GM19324 (cell line): ENCODE measurements around the gene CALN1.
"Not testable (repeated sequence)": the region's sequence is repeated elsewhere in the genome, so short reads cannot be mapped to it uniquely, and the experiment has no call there.

Experiments
- ATAC-seq: cut with Tn5 transposase; IDR thresholded peaks from one replicate; pipeline ENCODE4 v1.9.1; 2021; ENCODE audit warnings: mild to moderate bottlenecking, moderate library complexity; ENCODE audit not compliant: unreplicated experiment, low FRiP score

CALN1 gene

DNA sequence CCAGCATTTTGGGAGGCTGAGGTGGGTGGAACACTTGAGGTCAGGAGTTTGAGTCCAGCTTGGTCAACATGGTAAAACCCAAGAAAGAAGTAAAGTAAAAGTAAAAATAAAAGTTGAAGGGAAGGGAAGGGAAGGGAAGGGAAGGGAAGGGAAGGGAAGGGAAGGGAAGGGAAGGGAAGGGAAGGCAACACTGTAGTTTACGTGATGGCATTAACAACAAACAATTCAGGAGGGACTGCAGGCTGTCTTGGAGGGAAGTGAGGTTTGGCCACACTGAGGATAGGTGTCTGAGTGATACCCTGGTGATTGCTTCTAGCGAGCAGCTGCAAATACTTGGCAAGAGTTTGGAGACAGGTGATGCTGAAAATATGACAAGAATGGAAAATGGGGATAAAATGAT lies 298.0 kb downstream of the CALN1 start:
- no peak for ATAC-seq

DNA sequence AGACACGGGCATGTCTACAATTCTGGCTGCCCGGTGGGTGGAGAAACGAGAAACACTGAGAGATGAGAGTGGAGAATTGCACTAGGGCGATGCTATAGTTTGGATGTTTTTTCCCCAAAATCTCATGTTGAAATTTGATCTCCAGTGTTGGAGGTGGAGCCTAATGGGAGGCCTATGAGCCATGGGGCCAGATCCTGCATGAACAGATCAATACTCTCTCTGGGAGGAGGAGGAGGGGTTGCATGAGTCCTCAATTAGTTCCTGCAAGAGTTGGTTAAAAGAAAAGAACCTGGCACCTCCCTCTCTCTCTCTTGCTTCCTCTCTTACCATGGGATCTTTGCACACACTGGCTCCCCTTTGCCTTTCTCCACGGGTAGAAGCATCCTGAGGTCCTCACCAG lies 299.1 kb downstream of the CALN1 start:
- no peak for ATAC-seq

DNA sequence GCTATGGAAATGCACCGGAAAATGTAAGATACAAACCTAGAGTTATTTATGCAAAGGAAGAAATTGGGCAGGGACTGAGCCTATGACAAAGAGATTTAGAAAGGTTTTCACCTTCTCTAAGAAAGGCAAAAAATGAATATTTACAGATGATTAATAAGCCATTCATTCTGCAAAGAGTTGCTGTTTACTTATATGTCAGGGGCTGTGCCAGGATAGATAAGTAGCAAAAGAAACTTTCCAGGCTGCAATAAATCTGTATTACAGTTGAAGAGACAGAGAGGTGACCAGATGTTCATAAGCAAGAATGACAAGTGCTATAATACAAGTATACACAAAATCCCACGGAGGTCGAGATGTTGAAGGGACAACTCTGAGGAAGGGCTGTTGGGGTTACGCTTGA lies 299.6 kb downstream of the CALN1 start:
- ATAC-seq, result no peak

DNA sequence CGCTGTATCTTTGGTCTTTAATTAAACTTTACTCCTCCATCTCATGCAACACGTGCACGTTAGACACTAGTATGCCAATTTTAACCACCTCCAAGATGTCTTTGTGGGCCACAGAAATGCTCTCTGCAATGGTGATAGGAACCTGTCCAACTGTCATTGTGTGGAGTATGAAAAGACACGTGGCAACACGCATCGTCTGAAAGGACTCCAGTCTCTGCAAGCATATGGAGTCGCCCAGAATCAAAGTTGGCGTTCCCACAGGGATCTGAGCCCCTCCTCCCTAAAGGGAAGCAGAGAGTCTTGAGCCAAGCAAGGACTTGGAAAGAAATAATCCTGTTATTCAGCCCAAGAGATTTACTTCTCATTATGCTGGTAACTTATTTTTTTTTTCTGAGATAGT lies 301.1 kb downstream of the CALN1 start:
- no peak for ATAC-seq

DNA sequence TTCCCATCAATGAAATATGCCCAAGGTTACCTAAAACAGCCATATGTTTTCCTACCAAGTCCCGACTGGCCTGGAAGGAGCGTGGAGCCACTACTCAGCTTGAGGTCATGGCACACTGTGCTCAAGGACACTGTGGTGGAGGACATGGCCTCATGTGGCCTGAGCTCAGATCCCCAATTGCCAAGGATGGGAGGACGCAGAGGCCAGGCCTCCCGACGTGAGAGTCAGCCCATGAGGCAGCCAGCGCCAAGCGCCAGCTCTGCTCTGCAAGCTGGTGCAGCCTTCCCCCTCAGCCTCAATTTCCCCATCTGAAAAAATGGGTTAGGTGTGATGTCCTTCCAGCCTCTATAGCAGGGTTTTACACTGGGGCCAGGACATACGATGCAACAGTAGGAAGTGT lies 302.6 kb downstream of the CALN1 start:
- ATAC-seq, result no peak

- ATAC-seq, result no peak
These were observed 305.7 kb downstream of the CALN1 start for GRCh38 chr7:72106405-72106804.

DNA sequence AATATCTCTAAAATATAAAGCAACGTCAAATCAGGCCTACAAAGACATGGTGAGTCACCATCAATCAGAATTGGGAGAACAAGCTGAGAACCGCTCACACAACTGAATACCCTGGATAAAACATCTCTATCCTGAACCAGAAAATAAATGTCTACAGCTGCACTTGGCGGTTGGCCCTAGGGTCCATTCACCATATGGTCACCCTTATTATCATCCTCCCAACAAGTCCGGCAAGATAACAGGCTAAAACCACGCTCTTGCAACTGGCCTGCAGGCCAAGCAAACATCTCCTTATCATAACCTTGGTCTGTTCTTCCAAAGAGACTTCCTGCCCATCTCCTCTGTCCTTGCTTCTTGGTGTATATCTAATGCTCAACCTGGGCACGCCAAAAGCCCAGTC lies 310.7 kb downstream of the CALN1 start:
- ATAC-seq, result no peak

GRCh38 chr7:72099784-72100183 lies 312.4 kb downstream of the CALN1 start:
- ATAC-seq, result no peak

- no peak for ATAC-seq
These were observed 313.1 kb downstream of the CALN1 start for GRCh38 chr7:72098807-72099580.

DNA sequence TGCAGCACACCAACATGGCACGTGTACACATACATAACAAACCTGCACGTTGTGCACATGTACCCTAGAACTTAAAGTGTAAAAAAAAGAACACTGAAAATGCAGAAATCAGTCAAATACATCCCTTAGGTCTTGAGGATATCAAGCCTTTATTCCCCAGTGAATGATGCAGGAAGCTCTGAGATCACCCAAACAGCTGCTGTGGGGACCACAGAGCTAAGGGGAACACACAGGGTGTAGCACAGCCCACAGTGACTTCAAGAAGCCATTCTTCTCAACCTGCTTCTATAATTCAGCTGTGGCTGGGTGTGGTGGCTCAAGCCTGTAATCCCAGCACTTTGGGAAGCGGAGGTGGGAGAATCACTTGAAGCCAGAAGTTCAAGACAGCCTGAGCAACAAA lies 314.9 kb downstream of the CALN1 start:
- no peak for ATAC-seq

DNA sequence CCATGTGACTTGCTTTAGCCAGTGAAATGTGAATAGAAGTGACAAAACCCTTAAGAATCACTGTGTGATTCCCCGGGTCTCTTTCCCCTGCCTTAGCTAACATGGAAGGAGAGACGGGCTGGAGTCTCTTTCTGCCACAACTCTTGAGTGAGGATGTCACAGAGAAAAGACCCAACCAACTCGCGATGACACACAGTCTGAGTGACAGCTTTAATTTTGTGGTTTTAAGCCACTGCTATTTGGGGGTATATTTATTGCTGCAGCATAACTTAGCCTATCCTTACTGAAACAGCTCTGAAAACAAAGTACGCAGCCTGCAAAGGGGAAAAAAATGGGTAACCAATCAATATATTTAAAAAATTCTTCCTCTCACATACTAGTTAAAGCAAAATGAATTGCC lies 319.4 kb downstream of the CALN1 start:
- ATAC-seq, result no peak

DNA sequence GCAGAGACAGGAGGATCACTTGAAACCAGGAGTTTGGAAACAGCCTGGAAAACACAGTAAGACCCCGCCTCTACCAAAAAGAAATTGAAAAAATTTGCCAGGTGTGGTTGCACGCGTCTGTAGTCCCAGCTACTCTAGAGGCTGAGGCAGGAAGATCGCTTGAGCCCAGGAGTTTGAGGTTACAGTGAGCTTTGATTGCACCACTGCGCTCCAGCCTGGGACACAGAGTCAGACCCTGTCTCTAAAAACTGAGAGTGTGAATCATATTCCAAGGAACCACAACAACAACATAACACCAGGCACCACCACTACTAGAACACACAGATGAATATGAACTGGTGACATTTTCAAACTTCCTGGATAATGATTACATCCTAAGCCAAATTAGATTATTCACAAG lies 324.2 kb downstream of the CALN1 start:
- ATAC-seq, result no peak

DNA sequence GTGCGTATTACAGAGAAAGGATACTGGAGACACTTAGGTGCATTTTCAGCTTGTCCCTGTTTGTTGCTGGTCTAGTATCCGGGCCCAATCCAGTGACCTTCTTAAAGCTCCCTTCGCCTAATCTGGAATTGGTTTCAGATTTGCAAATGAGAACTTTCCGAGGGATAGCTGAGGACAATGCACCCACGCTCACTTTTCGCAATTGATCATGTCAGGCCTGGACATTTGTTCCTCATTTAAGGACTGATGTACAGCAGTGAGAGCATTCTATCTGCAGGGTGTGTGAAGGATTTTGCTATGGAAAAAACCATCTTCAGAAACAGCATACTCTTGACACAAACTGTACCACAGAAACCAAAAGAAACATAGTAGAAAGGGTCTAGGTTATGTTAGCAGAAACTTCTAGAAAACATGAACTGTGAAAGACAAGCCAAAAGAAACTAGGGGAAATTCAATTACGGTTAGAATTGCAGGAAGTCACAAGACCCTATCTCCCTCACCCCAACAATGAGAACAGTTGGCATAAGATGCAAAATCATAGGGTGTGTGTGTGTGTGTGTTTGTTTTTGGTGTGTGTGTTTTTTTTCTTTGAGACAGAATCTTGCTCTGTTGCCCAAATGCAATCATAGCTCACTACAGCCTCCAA lies 331.1 kb downstream of the CALN1 start:
- ATAC-seq, result no peak

GRCh38 chr7:72080341-72080766 lies 331.8 kb downstream of the CALN1 start:
- no peak for ATAC-seq

- no peak for ATAC-seq
These were observed 333.3 kb downstream of the CALN1 start for GRCh38 chr7:72078856-72079255.

GRCh38 chr7:72078301-72078700 lies 333.8 kb downstream of the CALN1 start:
- no peak for ATAC-seq

DNA sequence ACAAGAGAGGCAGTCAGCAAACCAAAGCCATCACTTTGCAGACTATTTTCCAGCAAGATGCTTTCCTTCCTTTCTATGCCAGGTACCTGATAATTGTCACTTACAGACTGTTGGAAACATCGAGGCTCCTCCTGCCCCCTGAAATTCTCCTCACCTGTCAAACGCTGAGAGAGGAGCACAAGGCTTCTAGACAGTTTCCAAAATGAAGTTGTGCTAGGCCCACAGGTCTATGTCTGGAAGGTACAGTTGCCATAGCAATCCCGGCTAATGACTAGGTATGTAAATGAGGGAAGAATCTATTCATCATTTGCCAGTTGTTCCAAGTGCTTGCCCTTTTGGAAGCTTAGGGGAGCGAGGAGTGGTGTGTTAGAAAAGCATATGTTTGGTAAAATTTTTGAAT lies 334.4 kb downstream of the CALN1 start:
- no peak for ATAC-seq

GRCh38 chr7:72072901-72073300 lies 339.2 kb downstream of the CALN1 start:
- no peak for ATAC-seq

DNA sequence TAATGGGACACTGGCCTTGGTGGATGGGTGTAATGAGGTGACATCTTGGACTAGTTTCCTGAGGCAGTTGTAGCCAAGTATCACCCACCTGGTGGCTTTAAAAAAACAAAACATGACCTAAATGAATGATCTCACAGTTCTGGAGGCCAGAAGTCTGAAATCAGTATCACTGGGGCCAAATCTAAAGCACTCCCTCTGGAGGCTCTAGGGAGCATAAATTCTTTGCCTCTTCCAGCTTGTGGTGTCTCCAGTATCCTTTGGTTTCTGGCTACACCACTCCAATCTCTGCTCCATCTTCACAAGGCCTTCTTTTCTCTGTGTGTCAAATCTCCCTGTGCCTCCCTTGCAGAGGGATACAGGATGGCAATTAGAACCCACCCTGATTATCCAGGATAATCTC lies 342.9 kb downstream of the CALN1 start:
- no peak for ATAC-seq

- not testable (repeated sequence) for ATAC-seq
These were observed 346.4 kb downstream of the CALN1 start for GRCh38 chr7:72065764-72066163.

DNA sequence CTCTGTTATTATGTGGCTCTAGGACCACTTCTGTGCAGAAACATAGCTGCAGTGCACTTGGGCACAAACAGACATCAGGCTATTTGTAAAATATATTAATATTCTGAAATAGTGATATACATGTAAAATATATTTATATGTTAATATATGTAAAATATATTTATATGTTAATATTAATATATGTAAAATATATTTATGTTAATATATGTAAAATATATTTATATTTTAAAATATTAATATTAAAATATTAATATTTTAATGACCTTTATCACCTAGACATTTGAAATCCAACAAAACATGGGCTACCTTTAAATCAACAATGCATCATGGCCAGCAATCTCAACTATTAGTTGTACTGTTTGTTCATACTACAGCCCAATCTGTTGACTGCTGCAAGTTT lies 347.2 kb downstream of the CALN1 start:
- no peak for ATAC-seq

GRCh38 chr7:72063330-72063729 lies 348.8 kb downstream of the CALN1 start:
- ATAC-seq, result no peak
